Measurements from ENCODE around the gene RAB19.
A peak's percentile ranks its signal among the peaks of the same experiment; 100 is the strongest.
"Not testable (repeated sequence)": the region's sequence is repeated elsewhere in the genome, so short reads cannot be mapped to it uniquely, and the experiment has no call there.

RAB19 gene

DNA sequence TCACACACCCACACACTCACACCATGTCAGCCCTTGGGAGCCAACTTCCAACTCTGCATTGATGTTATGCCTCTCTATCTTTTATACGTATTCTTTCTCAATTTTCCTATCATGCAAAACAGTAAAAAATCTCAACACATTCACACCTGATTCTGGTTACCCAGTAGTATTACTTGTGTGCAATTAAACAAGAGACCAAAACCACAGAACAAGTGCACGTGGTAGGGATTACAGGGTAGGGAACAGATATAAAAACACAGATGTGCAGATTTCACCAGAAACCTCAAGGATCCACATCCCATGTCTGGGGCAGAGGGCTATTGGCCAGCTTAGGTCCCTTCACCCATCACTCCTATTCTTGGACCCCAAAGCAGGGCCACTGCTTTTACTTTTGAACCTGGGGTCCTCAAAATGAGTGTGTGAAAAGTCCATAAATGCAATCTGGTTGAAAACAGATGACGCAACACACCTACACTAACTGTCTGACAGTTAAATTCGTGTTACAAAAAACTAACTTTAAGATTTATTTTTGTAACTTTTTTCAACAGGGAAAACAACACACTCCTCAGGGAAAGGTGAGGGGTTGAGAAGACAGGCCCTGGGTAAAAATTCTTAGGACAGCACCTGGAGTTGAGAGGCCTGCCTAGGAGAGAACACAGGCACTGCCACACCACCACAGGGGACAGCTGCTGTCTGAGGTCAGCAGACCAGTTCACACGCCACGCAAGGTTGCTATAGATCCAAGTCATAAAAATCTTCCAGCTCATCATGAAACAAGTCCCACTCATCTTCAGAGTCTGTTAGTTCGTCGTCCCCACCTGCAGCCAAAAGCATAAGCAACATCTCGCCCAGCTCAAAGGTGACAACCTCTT, 50.2 kb downstream of the RAB19 start:
- not testable (repeated sequence) for DNase-seq

DNA sequence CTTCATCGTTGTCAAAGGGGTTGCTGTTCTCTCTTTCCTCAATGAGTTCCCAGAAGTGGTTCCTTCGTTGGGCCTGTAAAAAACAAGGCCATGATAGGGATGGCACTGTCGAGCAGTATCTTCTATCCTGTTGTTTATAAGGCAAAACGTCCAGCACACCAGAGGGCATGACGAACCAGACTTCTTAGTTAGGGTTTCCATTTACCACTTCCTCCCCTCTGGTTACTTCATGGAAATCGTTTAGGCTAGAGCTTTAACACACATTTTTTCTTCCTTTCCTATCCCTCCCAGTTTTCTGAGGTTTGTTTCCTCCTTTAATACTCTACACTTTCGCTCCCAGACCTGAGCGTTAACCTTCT, 50.8 kb downstream of the RAB19 start:
- DNase-seq = no peak

DNA sequence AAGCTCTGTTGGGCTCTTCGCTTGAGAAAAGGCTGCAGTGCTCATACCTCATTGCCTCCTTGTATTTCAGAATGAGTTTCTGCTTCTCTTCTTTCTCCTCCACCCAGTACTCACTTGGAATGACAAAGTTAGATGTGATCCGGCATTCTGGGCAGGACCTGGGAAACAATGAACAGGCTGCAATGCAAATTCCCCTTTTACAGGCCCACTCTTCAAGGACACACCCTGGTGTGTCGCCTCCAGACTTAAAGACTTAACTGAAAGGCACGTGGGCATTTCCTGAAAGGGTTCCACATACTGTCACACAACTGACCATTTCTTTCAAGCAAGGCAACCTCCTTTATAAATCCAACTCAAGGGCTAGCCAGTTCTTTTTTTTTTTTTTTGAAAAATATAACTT, 51.9 kb downstream of the RAB19 start:
- no peak for DNase-seq

DNA sequence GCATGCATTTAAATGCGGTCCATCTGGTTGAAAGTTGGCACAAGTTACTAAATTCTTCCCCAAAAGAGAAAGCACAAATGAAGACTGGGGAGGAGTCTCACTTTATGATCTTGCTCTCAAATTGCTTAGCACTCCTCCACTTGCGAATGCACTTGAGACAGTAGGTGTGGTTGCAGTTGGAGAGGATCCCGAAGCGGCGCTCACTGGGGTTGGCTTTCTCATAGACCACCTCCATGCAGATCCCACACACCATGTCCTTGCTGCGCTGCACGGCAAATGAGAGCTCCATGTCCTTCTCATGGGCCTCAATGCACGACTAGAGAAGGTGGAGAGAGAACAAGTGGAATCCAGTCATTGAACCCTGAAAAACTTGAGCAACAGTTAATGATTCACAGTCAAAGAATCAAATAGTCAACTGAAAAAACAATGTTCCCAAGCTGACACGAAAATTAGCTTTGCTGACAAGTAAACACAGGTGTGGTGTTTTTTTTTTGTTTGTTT, 52.7 kb downstream of the RAB19 start:
- DNase-seq = no peak

DNA sequence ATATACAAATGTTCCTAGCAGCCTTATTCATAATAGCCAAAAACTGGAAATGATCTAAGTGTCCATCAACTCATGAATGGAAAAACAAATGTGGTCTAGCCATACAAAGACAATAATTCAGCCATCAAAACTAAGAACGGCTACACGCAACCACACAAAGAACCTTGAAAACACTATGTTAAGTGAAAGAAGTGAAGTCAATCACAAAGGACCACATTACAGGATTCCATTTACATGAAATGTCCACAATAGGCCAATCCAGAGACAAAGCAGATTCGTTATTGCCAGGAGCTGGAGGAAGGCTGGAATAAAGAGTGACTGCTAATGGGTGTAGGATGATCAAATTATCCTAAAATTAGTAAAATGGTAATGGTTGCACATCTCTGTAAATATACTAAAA, 54.3 kb downstream of the RAB19 start:
- no peak for DNase-seq

DNA sequence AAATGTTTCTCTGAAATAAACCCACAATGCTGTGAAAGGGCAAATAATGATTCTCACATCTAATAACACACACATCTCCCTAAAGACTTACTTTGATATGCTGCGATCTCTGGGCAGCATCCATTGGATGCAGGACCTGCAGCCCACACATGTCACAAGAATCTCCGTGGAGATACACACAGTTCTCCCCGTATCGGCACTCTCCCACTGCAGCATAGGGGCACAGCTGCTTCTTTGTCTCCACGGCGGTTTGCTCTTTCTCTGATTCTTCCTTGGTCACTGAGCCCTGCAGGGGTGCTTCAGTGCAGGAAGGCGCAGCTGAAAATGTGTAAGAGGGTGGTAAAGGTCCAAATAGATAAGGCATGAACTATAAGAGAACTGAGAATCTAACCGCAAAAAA, 55.1 kb downstream of the RAB19 start:
- DNase-seq = no peak

DNA sequence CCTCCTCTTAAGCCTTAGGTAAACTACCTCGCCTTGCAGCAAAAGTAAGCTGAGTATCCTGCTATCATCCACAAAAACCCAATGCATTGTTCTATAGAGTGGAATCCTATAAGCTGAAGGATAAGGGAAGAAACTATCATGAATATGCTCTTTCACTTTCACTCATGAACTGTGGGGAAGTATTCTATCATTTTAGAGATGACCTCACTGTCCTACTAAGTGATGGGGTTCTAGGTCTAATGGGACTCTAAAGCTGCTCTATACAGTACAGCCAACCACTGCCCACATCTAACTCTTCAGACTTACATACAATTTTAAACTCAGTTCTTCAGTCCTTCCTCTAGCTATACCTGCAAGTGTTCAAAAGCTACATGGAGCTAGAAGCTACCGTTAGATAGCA, 59.3 kb downstream of the RAB19 start:
- DNase-seq = no peak

DNA sequence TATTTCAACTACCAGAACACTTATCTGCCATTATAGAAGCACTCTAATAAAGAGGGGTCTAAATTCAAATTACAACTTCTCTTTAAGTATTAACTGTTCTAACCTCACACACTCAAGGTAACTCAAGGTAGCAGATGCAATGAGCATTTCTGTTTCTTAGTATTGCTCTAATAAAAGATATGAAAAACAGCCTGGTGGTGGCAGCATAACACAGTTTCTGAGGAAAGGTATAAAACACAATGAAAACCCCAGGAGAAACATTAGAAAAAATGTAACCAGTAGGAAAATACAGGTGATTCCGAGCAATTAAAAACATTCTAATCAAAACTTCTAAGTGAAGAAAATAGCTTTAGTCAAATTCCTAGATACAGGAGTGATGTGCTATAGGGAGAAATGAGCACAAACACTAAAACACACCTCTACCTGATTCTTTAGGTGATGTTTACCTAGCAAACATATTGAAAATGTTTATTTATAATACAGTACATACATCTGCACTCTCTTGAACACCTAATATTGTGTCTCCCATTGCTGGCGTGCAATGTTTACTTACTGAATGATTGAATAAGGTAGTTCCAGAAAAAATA, 72.0 kb downstream of the RAB19 start:
- DNase-seq = peak; percentile 34

DNA sequence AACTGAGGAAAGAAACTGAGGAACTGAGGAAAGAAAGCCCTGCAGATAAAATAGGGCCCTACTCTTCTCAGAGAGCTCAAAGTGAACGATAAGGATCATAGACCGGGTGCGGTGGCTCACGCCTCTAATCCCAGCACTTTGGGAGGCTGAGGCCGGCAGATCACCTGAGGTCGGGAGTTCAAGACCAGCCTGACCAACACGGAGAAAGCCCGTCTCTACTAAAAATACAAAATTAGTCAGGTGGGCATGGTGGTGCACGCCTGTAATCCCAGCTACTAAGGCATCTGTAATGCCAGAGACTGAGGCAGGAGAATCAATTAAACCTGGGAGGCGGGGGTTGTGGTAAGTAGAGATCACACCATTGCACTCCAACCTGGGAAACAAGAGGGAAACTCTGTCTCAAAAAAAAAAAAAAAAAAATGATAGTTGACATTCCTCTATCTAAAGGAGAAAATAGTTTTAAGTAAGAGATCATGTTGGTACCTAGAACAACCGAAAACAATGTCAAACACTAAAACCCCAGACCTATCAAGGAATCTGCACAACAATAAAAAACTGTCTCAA, 72.9 kb downstream of the RAB19 start:
- no peak for DNase-seq
